Effector CD8-positive, alpha-beta T cell (primary cell): Measurements from ENCODE around the gene PLXDC2.
"Not testable (repeated sequence)": the region's sequence is repeated elsewhere in the genome, so short reads cannot be mapped to it uniquely, and the experiment has no call there.

ENCODE experiments used
- DNase-seq: peaks from one replicate; lab custom pipeline; 2025; lab: John Stamatoyannopoulos, UW

The PLXDC2 gene

DNA sequence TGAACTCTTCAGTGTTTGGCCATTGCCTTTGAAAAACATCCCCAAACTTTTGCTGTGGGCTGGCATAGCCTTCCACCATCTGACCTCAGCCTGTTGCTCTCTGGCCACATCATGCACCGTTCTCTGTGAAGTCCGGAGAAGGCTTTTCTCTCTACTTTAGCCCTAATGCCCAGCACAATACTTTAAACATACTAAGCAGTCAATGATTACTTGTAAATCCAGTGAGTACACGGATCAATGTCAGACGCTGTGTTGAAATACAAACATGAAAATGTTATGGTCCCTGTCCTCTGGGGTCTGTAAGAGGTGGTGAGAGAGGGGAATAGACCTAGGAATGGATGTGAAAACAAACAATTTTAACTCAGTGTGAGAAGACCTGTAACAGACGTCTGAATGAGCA, 297.9 kb downstream of the PLXDC2 start:
- DNase-seq = no peak

DNA sequence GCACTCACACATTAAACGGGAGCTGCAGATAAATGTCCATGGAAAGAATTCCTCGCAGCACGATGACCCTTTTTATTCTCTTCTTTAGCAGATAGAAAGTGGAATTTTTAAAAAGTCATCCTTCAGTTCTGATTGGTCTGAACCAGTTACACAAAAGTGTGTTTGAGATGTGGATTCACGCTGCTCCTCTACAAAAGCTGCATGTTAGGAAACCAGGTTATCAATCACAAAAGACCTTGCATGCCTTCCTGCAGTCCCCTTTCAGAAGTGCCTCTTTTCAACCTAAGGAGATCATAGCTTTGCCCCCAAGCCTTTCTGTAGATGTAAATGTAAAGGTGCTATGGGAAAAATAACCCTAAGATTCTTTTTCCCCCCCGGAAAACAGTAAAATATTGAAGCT, 299.7 kb downstream of the PLXDC2 start:
- DNase-seq = no peak

DNA sequence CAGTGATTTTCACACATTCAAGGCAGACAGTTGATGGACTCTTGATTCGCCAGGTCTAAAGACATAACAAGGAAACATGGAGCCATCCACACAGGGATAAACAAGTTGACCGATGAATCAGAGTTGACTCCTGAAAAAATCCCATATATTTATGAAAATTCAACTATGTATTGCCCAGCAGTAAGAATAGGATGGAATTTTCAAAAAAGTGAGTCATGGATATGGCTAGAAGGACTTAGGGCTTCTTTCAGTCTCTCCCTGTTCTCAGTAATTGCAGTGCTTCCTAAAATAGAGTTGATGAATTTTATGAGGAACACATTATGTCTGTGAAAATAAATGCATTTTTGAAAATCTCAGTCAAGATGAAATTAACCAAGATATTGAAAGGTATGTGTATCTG, 301.2 kb downstream of the PLXDC2 start:
- no peak for DNase-seq

DNA sequence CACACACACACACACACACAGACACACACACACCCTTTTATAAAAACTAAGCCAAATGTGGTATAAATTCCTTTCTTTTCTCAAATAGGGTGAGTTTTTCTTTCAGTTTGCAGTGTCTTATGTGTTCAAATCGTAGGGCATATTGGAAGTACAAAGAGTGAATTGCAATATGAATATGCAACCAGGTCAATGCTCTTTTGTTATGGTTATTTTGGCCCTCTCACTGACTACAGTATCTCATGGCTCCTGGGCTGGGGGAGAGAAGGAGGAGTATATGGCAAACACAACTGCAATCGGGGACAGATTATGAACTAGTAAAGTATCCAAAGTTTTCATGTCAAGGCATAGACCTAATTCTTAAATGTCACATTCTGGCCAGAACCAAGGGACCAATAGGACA, 301.9 kb downstream of the PLXDC2 start:
- no peak for DNase-seq

DNA sequence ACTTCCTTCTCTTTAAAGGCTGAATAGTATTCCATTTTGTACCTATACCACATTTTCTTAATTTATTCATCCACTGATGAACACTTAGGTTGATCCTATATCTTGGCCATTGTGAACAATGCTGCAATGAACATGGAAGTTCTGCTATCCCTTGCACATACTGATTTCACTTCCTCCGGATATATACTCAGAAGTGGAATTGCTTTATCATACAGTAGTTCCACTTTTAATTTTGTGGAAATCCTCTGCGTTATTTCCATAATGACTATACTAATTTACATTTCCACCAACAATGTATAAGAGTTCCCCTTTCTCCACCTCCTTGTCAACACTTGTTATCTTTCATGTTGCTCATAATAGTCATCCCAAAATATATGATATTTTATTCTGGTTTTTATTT, 312.6 kb downstream of the PLXDC2 start:
- no peak for DNase-seq

DNA sequence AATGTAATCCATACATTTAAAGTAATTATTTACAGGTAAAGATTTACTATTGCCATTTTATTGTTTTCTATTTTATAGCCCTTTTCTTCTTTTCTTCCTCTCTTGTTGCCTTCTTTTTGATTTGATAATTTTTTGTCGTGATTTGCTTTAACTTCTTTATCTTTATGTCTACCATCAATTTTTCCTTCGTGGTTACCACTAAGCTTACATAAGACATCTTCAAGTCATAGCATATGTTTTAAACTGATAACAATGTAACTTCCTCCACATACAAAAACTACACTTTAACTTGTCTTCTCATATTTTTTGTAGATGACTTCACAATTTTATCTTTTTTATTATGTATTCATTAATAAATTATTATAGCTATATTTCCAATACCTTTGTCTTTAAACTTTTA, 316.6 kb downstream of the PLXDC2 start:
- DNase-seq = no peak

DNA sequence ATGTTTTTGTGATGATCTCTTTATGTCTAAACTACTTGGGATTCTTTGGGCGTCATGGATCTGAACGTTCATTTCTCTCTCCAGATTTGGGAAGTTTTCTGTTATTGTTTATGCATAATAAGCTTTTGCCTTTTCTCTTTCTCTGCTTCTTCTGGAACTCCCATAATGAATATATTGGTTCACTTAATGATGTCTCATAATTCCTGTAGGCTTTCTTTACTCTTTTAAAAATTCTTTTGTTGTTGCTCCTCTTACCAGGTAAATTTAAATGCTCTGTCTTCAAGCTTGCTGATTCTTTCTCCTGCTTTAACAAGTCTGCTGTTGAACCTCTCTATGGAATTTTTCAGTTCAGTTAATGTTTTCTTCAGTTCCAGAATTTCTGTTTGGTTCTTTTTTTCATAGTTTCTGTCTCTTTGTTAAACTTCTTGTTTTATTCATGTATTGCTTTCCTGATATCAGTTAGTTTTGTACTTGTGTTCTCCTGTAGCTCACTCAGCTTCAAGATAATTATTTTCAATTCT, 317.5 kb downstream of the PLXDC2 start:
- DNase-seq = no peak

DNA sequence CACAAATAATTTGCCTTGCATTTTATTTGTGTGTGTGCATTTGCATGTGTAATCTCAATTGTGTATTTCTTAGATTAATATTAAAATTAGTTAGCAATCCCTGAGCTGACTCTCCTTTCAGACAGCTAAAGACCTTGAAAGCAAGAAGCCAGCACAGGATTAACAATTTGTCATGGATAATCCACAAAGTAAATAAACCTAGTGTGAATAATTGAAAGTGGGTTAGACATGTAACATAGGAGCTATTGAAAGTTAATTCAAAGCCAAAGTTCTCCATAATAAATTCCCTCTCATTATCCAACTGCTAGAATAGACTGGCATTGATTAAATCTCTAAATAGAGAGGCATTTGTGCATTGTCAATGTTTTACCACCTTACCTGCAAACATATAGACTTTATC, 326.1 kb downstream of the PLXDC2 start:
- no peak for DNase-seq

DNA sequence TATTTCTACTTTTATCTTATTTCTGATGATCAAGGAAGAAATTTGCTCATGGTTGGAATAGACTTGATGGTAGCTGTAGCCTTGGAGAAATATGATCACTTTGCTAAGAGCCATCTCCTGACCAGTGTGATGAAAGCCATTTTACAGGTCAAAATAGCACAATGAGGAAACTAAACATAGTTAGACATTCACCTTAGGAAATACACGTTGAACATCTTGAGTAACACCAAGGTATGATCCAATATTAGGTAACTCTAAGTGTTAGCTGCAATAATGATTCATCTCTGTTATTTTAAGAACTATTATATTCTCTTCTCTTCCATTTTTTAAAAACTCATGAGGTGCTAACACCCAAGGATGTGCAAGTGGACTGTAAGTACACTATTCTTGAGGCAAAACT, 328.0 kb downstream of the PLXDC2 start:
- DNase-seq = no peak

DNA sequence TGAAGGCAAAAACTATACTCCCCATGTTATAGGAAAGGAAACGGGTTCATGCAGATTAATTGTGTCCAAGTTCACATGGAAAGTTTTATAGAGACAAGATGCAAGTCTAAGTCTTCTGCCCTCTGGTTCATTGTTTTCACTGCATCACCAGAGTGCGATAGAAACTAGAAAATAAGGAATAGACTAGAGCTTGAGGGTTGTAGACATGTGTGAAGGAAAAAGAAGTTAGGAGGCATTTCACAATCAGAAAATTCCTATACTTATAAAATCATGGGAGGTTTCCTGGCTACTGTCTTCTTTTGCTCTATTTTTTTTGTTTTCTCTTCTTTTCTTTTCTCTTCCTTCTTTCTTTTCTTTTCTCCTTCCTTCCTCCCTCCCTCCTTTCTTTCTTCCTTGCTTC, 329.8 kb downstream of the PLXDC2 start:
- DNase-seq = no peak

DNA sequence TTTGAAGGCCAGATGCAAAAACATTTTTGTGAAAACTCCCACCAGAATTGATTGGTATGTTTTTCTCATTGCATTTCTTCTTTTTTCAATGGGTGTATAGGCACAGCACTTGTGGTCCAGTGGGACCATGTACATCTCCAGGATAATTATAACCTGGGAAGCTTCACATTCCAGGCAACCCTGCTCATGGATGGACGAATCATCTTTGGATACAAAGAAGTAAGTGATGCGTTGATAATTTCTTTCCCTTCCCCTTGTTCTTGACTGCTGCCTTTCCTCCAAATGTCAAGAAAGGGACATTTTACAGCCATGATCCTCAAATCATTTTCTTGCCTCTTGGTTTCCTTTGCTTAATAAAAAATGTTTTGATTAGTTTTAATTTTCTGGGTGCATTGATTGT, 331.5 kb downstream of the PLXDC2 start:
- no peak for DNase-seq

DNA sequence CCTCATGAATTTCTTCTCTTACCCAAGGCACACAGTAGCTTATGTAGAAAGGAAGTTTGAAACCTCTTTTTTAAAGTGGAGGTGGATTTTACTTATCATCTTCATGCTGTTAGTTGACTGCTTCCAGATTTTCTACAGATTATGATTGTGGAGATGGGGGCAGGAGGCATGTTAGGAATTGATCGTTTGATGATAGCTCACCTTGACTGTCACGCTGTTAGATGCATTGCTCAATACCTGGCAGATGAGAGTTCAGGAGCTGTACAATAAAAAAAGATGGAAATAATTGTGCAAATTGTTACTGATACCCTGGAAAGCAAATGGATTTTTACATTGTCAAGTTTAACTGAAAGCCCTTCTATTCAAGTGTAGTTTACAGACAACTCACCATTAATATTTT, 340.3 kb downstream of the PLXDC2 start:
- DNase-seq = no peak

DNA sequence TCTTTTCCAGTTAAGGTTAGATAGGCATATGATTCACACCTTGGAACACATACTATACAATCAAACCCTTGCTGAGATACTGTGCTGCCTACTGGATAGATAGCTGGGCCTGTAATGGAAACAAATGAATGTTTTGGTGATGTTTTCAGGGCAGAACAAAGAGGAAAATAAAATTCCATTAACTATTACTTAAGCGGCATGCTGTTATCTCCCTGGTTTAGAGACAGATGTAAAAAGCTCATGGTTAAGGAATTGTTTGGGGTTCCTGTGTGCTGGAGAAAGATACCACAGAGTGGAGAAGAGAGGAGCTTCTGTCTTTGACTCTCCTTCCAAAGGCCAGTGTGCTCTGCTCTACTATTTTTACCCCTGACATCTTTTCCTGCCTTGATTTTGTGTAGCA, 341.1 kb downstream of the PLXDC2 start:
- DNase-seq = no peak

DNA sequence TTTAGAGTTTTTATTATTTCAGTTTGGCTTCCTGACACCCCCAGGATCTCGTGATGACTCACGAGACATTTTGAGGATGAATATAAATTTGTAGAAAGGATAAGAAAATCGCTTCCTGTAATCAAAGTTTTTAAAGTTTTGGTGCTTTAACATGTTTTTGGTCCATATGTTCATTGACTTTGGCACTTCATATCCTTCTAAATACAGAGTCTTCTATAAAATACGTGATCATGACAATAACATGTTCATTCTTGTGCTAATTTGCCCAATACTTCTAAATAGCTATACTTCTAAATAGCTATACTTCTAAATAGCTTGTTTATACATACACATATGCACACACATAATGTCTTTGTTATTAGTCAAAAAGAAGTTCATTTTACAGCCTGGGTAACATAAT, 341.9 kb downstream of the PLXDC2 start:
- no peak for DNase-seq

DNA sequence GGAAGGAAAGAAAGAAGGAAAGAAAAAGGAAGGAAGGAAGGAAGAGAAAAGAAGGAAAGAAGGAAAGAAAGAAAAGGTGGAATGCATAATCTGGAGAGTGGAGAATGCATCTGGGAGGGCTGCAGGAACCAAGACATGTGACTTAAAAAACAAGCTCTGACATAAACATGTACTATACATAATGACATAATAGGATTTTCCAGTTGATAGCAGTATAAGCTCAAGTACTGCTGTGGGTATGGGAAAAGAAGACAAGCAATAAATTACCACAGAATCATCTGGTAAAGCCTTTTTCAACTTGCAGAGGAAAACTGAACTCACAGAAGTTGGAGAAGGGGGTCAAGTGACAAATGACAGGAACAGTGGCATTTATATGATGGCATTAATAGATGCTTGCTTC, 345.9 kb downstream of the PLXDC2 start:
- no peak for DNase-seq

DNA sequence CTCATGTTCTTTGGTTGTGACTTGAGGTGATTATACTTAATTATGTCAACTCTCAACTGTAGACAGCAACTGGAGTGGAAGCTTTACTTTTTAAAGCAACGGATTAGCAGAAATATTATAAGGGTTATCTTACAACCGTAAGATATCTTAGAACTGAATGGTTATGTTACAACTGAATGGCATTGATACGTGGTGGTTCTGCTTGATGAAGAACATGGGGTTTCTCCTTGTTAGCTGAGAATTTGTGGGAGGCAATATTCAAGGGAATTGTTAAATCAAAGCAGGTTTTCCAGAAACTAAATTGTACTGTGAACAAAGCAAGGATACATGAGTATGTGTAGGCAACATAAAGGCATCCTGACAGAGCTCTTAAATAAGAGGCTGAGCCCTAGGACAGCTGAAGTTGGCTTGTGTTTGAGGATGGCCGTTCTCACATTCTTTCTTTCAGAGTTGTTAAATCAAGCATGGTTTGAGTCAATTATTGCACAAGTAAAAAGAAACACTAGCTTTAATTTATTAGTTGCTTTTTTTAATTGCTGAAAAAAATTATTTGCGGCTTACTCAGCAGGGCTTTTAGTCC, 350.0 kb downstream of the PLXDC2 start:
- no peak for DNase-seq

DNA sequence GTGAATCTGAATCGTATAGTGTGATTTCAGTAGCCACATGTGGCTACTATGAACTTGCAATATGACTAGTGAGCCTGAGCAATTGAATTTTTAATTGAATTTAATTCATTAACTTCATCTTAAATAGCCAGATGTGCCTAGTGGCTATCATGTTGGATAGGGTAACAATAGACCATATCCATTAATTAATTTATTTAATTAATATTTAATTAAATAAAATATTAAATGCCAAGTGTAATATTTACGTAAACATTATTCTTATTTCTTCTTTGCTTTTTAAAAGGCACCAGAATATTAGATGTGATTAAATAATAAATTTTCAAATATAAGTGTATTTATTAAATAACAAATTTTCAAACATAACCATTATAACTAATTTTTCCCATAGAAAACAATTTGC, 354.4 kb downstream of the PLXDC2 start:
- no peak for DNase-seq

DNA sequence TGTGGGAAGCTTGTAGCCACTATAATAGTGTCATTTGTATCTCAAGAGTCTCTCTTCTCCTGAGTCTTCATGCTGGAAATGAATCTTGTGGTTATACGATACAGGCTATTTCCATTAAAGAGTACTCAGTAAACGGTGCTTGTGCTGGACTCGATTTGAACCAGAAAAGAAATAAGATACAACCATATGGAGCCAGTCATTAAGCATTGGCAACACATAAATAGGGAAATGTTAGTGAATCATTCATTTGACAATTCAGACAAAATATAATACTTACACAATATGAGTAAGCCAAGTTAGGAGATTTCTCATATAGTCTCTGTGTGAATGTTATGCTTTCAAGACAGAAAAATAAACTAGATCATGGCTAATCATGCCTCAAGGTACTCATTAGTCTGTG, 356.8 kb downstream of the PLXDC2 start:
- DNase-seq = no peak

DNA sequence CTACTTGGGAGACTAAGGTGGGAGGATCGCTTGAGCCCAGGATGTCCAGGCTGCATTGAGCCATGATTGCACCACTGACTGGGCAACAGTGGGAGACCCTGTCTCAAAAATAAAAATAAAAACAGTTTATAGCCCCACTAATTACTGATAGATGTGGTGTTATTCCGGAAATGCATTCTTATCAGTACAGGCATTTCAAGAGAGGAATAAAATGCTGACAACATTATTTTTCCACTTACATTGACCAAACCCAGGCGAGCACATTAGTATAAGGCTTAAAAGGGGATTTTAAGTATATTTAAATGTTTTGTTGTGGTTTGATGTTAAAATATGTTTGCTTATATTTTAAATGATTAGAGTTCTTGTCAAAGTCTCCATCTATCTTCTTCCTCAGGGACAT, 359.5 kb downstream of the PLXDC2 start:
- DNase-seq = no peak

DNA sequence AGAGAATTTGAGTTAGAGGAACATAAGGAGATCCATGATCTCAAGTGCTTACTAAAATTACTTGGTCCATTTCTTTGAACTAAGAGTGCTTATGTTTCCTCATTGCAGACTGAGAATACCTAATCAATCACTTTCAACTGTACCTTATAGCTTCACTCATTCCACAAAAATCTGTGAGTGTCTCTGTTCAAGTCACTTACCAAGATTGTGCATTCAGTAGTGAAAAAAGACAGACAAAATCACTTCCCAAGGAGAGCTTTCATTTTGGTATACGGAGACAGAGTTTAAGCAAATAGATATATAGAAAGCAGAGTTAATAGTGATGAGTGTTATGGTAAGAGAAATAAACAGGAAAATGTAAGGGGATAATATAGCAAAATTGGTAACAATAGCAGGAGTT, 364.5 kb downstream of the PLXDC2 start:
- DNase-seq = no peak

DNA sequence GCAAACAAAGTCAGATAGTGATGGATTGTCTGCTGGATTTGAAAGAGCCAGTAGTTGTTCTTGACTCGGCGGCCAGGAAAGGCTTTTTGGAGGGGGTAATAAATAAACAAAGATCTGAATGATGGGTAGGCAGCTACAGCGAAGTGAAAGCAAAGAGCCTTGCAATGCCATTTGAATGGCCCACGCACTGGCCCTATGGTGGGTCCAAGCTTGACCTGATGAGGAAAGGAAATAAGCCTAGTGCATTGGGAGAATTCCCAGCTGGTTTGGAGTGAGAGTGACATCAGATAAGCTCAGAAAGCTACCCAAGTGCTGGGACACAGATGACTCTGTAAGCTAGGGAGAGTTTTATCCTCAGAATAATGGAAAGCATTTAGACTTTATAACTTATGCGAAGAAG, 365.2 kb downstream of the PLXDC2 start:
- no peak for DNase-seq

DNA sequence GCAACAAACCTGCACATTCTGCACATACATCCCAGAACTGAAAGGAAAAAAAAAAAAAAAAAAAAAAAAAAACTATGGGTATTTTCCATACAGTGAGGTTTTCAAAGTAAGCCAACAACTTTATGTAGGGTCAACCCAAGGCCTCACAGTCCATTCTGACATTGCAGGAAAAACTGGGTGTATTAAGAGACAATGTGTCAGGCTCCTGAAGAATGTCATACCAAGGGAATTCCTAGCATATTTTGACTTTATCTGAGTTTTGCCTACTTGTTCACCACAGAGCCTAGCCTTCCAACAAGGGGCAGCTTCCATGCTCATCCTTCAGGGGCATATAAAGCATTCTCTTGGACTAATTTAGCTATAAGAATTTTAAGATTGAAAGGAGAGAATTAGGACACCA, 368.9 kb downstream of the PLXDC2 start:
- no peak for DNase-seq

DNA sequence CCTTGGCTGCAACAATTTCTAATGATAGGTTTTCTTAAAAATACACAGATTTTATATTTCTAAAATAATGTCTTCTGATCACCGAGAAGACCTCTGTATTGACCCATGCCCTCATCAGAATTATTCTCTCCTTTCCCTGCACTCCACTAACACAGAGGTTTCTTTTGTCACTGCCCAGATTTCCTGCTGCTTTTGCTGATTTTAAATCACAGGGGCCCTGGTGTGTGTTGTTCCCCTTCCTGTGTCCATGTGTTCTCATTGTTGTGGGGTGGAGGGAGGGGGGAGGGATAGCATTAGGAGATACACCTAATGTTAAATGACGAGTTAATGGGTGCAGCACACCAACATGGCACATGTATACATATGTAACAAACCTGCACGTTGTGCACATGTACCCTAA, 375.2 kb downstream of the PLXDC2 start:
- DNase-seq = not testable (repeated sequence)

DNA sequence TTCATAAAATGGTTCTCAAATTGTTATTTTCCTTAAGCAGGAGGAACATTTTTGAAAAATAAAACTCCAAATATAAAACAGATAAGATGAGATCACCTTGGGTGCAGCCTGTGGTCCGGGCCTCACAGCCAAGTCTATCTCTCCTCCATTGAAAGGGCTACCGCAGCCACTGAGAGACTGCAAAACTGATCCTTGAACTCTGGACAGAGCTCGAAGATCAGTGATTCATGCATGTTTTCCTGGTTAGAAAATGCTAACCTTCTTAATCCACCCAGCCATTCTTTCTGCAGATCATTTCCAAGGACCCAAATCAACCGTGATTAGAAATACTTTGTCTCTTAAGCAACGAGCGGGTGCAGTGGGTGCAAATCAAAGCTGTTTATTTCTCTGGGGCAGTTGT, 378.8 kb downstream of the PLXDC2 start:
- no peak for DNase-seq

DNA sequence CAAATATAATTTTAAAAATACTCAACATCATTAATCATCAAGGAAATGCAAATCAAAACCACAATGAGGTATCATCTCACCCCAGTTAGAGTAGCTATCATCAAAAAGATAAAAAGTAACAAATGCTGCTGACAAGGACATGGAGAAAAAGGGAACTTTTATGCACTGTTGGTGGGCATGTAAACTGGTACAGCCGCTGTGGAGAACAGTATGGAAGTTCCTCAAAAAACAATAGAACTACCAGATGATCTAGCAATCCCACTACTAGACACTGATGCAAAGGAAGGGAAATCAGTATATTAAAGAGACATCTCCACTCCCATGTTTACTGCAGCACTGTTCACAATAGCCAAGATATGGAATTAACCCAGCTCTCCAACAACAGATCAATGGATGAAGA, 384.5 kb downstream of the PLXDC2 start:
- no peak for DNase-seq
